DOHH2 (cell line): ENCODE results near the gene GRPEL2.

Experiments used
- H3F3A ChIP-seq: fragments of 200-600 bp; sonication (generic), shearing (Covaris generic); 2 replicates; pipeline ENCODE4 v1.6.0; 2016; ENCODE audit warnings: antibody characterized with exemption, mild to moderate bottlenecking; ENCODE audit not compliant: control insufficient read depth, insufficient read depth
- H3K27ac ChIP-seq: fragments of 200-600 bp; sonication (generic); 2 replicates; pipeline ENCODE4 v1.5.1; 2014; ENCODE audit warnings: low read depth, mild to moderate bottlenecking, low read length, moderate library complexity
- H3K27me3 ChIP-seq: fragments of 200-600 bp; sonication (generic); 2 replicates; pipeline ENCODE4 v1.6.1; 2014; ENCODE audit warnings: mild to moderate bottlenecking, low read length, mixed read lengths; ENCODE audit not compliant: control insufficient read depth
- H3K36me3 ChIP-seq: fragments of 200-600 bp; sonication (generic); 2 replicates; pipeline ENCODE4 v1.6.1; 2014; ENCODE audit warnings: mild to moderate bottlenecking, low read length, moderate library complexity, mixed read lengths; ENCODE audit not compliant: control insufficient read depth
- H3K4me1 ChIP-seq: fragments of 200-600 bp; sonication (generic); 2 replicates; pipeline ENCODE4 v1.6.1; 2014; ENCODE audit warnings: mild to moderate bottlenecking, low read length, mixed read lengths; ENCODE audit not compliant: control insufficient read depth
- H3K4me2 ChIP-seq: fragments of 200-600 bp; sonication (generic); 2 replicates; pipeline ENCODE4 v1.6.0; 2014; ENCODE audit warnings: mild to moderate bottlenecking, low read length, moderate library complexity
- H3K4me3 ChIP-seq: fragments of 200-600 bp; sonication (generic); 2 replicates; pipeline ENCODE4 v1.5.1; 2014; ENCODE audit warnings: mild to moderate bottlenecking, low read length, mixed read lengths
- H3K79me2 ChIP-seq: fragments of 200-600 bp; sonication (generic); 2 replicates; pipeline ENCODE4 v1.6.1; 2014; ENCODE audit warnings: mild to moderate bottlenecking, low read length, mixed read lengths; ENCODE audit not compliant: control insufficient read depth
- H3K9me2 ChIP-seq: fragments of 200-600 bp; sonication (generic); replicated peaks from 2 replicates; pipeline ENCODE4 v1.6.1; 2014; ENCODE audit warnings: mild to moderate bottlenecking, low read length, mixed read lengths; ENCODE audit not compliant: control insufficient read depth
- H3K9me3 ChIP-seq: fragments of 200-600 bp; sonication (generic); 2 replicates; pipeline ENCODE4 v1.6.1; 2014; ENCODE audit warnings: antibody characterized with exemption, low read length, mixed read lengths; ENCODE audit not compliant: control insufficient read depth, insufficient read depth
- H4K20me1 ChIP-seq: fragments of 200-600 bp; sonication (generic); 2 replicates; pipeline ENCODE4 v1.6.0; 2014; ENCODE audit warnings: low read depth, mild to moderate bottlenecking, antibody characterized with exemption, low read length, moderate library complexity; ENCODE audit not compliant: control insufficient read depth, insufficient read depth
- CTCF ChIP-seq: fragments of 200-600 bp; sonication (generic); IDR thresholded peaks from one replicate; pipeline ENCODE4 v1.5.1; 2014; ENCODE audit warnings: antibody characterized with exemption, mild to moderate bottlenecking, low read depth, low read length; ENCODE audit not compliant: poor library complexity, severe bottlenecking
- EZH2phosphoT487 ChIP-seq: fragments of 200-600 bp; sonication (generic); IDR thresholded peaks from 2 replicates; pipeline ENCODE4 v1.6.1; 2017; ENCODE audit warnings: borderline replicate concordance, mild to moderate bottlenecking, antibody characterized with exemption, low read length, moderate library complexity, mixed read lengths

Gene GRPEL2

GRCh38 chr5:149328177-149328576 lies 17.1 kb upstream of the GRPEL2 start:
- Histone ChIP-seq H3K4me3 (no peak overlapping the region), H3K79me2 (no peaks in the 10 kb centered on the region), H3K27me3 (no peaks in the 10 kb centered on the region), H3K27ac (no peak overlapping the region), H3K9me2 (no peaks in the 10 kb centered on the region; the same call in 1 of the 2 replicates), H3K36me3 (no peaks in the 10 kb centered on the region), H3K4me1 (no peaks in the 10 kb centered on the region), H3F3A (no peaks in the 10 kb centered on the region), H3K9me3 (no peaks in the 10 kb centered on the region), H4K20me1 (no peaks in the 10 kb centered on the region), H3K4me2 (no peak overlapping the region)
- TF ChIP-seq CTCF (no peak), EZH2phosphoT487 (no peak)

GRCh38 chr5:149333711-149334443 lies 11.4 kb upstream of the GRPEL2 start:
- TF ChIP-seq CTCF (no peak), EZH2phosphoT487 (no peak)
- no peaks in the 10 kb centered on the region for H3F3A ChIP-seq
- no peaks in the 10 kb centered on the region for H3K79me2 ChIP-seq
- H3K27me3 ChIP-seq: no peaks in the 10 kb centered on the region; the same call in 1 of the 2 replicates
- H3K4me2 ChIP-seq: no peak overlapping the region
- H3K9me3 ChIP-seq: no peaks in the 10 kb centered on the region
- H3K27ac ChIP-seq: no peak overlapping the region
- no peaks in the 10 kb centered on the region for H3K36me3 ChIP-seq
- H3K4me3 ChIP-seq: no peak overlapping the region
- H3K9me2 ChIP-seq: no peaks in the 10 kb centered on the region
- H4K20me1 ChIP-seq: no peaks in the 10 kb centered on the region
- no peaks in the 10 kb centered on the region for H3K4me1 ChIP-seq

GRCh38 chr5:149337736-149338135 lies 7.6 kb upstream of the GRPEL2 start:
- no peaks in the 10 kb centered on the region for H3K9me2 ChIP-seq
- no peak overlapping the region for H3K4me2 ChIP-seq
- no peaks in the 10 kb centered on the region for H3K9me3 ChIP-seq
- no peak overlapping the region for H3K4me3 ChIP-seq
- peaks cover 8% of the 10 kb centered on the region; the same call in 1 of the 2 replicates for H3K4me1 ChIP-seq
- no peaks in the 10 kb centered on the region for H4K20me1 ChIP-seq
- H3K36me3 ChIP-seq: no peaks in the 10 kb centered on the region
- H3K79me2 ChIP-seq: no peaks in the 10 kb centered on the region
- no peak for TF ChIP-seq CTCF
- no peak for TF ChIP-seq EZH2phosphoT487
- no peaks in the 10 kb centered on the region; the same call in 1 of the 2 replicates for H3K27me3 ChIP-seq
- no peaks in the 10 kb centered on the region for H3F3A ChIP-seq
- H3K27ac ChIP-seq: no peak overlapping the region
